Midbrain (tissue), 1 donor: ENCODE measurements around the gene NFIX.

Experiments
- DNase-seq: peaks from one replicate; lab custom pipeline; 2025; lab: John Stamatoyannopoulos, UW

The NFIX gene

GRCh38 chr19:13037161-13037560 lies 41.9 kb downstream of the NFIX start:
- DNase-seq, result no peak

GRCh38 chr19:13037731-13038130 lies 42.5 kb downstream of the NFIX start:
- no peak for DNase-seq

GRCh38 chr19:13038306-13039210 lies 43.3 kb downstream of the NFIX start:
- DNase-seq, result no peak

- DNase-seq, result no peak
These were observed 44.0 kb downstream of the NFIX start for GRCh38 chr19:13039211-13039789.

GRCh38 chr19:13040232-13040947 lies 45.1 kb downstream of the NFIX start:
- DNase-seq, result no peak

GRCh38 chr19:13040948-13041292 lies 45.6 kb downstream of the NFIX start:
- DNase-seq, result no peak

GRCh38 chr19:13042443-13043130 lies 47.3 kb downstream of the NFIX start:
- no peak for DNase-seq

GRCh38 chr19:13043285-13043684 lies 48.0 kb downstream of the NFIX start:
- no peak for DNase-seq

GRCh38 chr19:13044231-13044836 lies 49.1 kb downstream of the NFIX start:
- DNase-seq, result no peak

- DNase-seq, result no peak
These were observed 50.5 kb downstream of the NFIX start for GRCh38 chr19:13045812-13046211.

GRCh38 chr19:13047374-13047773 lies 52.1 kb downstream of the NFIX start:
- no peak for DNase-seq

GRCh38 chr19:13050274-13050673 lies 55.0 kb downstream of the NFIX start:
- no peak for DNase-seq

GRCh38 chr19:13051557-13052165 lies 56.4 kb downstream of the NFIX start:
- DNase-seq, result no peak

GRCh38 chr19:13052447-13053175 lies 57.3 kb downstream of the NFIX start:
- no peak for DNase-seq

GRCh38 chr19:13053238-13053637 lies 58.0 kb downstream of the NFIX start:
- no peak for DNase-seq

- DNase-seq, result no peak
These were observed 58.7 kb downstream of the NFIX start for GRCh38 chr19:13053761-13054625.

GRCh38 chr19:13054626-13055212 lies 59.4 kb downstream of the NFIX start:
- DNase-seq, result no peak

GRCh38 chr19:13055213-13056051 lies 60.2 kb downstream of the NFIX start:
- DNase-seq, result no peak
